WTC11 (cell line): ENCODE results near the gene SYS1. TPM values are rescaled to one million over a fixed set of nuclear protein-coding genes. Genes with fewer than 3 reads are reported as not detected.

Source experiments
- ATAC-seq: fragments of 200-7000 bp; cut with Tn5 transposase; 2 replicates; pipeline ENCODE4 v1.10.0; 2021; ENCODE audit warnings: mild to moderate bottlenecking, moderate library complexity
- CTCF ChIA-PET: fragments of 300-600 bp; sonication (Branson Sonifier 250); formaldehyde crosslinking; loops from one replicate; lab custom pipeline; 2021; ENCODE audit warnings: antibody characterized with exemption; lab: Charles Lee
- POLR2A ChIA-PET: fragments of 350-600 bp; sonication (Branson Sonifier 250); formaldehyde crosslinking; loops from one replicate; lab custom pipeline; 2021; ENCODE audit warnings: antibody characterized with exemption; lab: Charles Lee
- DNase-seq: peaks from one replicate; pipeline ENCODE4 v3.0.0; 2021; ENCODE audit warnings: low spot score
- H3K27ac Mint-ChIP-seq: 2 replicates; pipeline ENCODE4 v1.8.0; 2021; ENCODE audit warnings: mixed read lengths
- H3K27me3 Mint-ChIP-seq: 2 replicates; pipeline ENCODE4 v1.8.0; 2021; ENCODE audit warnings: low read depth, mild to moderate bottlenecking, moderate library complexity, mixed read lengths
- H3K36me3 Mint-ChIP-seq: 2 replicates; pipeline ENCODE4 v1.8.0; 2021; ENCODE audit warnings: mixed read lengths
- H3K4me1 Mint-ChIP-seq: 2 replicates; pipeline ENCODE4 v1.8.0; 2022; ENCODE audit warnings: mixed read lengths
- H3K4me3 Mint-ChIP-seq: 2 replicates; pipeline ENCODE4 v1.8.0; 2021; ENCODE audit warnings: mild to moderate bottlenecking, moderate library complexity, mixed read lengths
- H3K9me3 Mint-ChIP-seq: 2 replicates; pipeline ENCODE4 v1.8.0; 2021; ENCODE audit warnings: mixed read lengths
- CBFB ChIP-seq: sonication (generic); formaldehyde crosslinking; IDR thresholded peaks from 2 replicates; pipeline ENCODE4 v1.8.1; 2022; ENCODE audit warnings: mild to moderate bottlenecking, low read depth, missing genetic modification reagents
- CTCF ChIP-seq: fragments of 200-600 bp; IDR thresholded peaks from 2 replicates; pipeline ENCODE4 v1.8.0; 2022; ENCODE audit warnings: antibody characterized with exemption
- ERG ChIP-seq: fragments of 250-450 bp; sonication (Bioruptor Pico); IDR thresholded peaks from 2 replicates; pipeline ENCODE4 v1.8.0; 2021; ENCODE audit warnings: mild to moderate bottlenecking
- FOXP1 ChIP-seq: sonication (generic); formaldehyde crosslinking; IDR thresholded peaks from 2 replicates; pipeline ENCODE4 v1.8.0; 2022; ENCODE audit warnings: missing genetic modification reagents, mild to moderate bottlenecking, moderate library complexity, borderline replicate concordance
- GRHL2 ChIP-seq: fragments of 250-450 bp; sonication (Bioruptor Pico); IDR thresholded peaks from 2 replicates; pipeline ENCODE4 v1.8.0; 2022; ENCODE audit warnings: mild to moderate bottlenecking, moderate library complexity; ENCODE audit not compliant: insufficient replicate concordance, severe bottlenecking
- NR2C2 ChIP-seq: sonication (generic); formaldehyde crosslinking; IDR thresholded peaks from 2 replicates; pipeline ENCODE4 v1.8.0; 2022; ENCODE audit warnings: mild to moderate bottlenecking, missing genetic modification reagents
- OVOL2 ChIP-seq: fragments of 250-450 bp; sonication (Bioruptor Pico); IDR thresholded peaks from 2 replicates; pipeline ENCODE4 v1.9.0; 2021; ENCODE audit warnings: mild to moderate bottlenecking, borderline replicate concordance
- PRRX2 ChIP-seq: fragments of 250-450 bp; sonication (Bioruptor Pico); IDR thresholded peaks from 2 replicates; pipeline ENCODE4 v1.8.0; 2021; ENCODE audit warnings: mild to moderate bottlenecking
- TEAD4 ChIP-seq: sonication (generic); formaldehyde crosslinking; IDR thresholded peaks from 2 replicates; pipeline ENCODE4 v1.8.0; 2022; ENCODE audit warnings: mild to moderate bottlenecking, missing genetic modification reagents
- ZNF138 ChIP-seq: sonication (generic); formaldehyde crosslinking; conservative IDR thresholded peaks from 2 replicates; pipeline ENCODE4 v1.8.1; 2022; ENCODE audit warnings: mild to moderate bottlenecking, moderate library complexity, missing genetic modification reagents
- ZNF416 ChIP-seq: fragments of 250-450 bp; sonication (Bioruptor Pico); IDR thresholded peaks from 2 replicates; pipeline ENCODE4 v1.9.0; 2021; ENCODE audit warnings: mild to moderate bottlenecking, inconsistent platforms
- ZSCAN18 ChIP-seq: fragments of 250-450 bp; sonication (Bioruptor Pico); IDR thresholded peaks from 2 replicates; pipeline ENCODE4 v2.1.2; 2022; ENCODE audit warnings: mild to moderate bottlenecking, moderate library complexity
- total RNA-seq: library from RNA; stranded (reverse); gene quantifications from 3 replicates; pipeline ENCODE4 v1.2.3, GENCODE V29; 2021
- TF ChIP-seq, protein P1 (sequence below): sonication (generic); formaldehyde crosslinking; IDR thresholded peaks from 2 replicates; pipeline ENCODE4 v1.8.0; 2022; ENCODE audit warnings: mild to moderate bottlenecking, missing genetic modification reagents
- TF ChIP-seq, protein P2 (sequence below): sonication (generic); formaldehyde crosslinking; IDR thresholded peaks from 2 replicates; pipeline ENCODE4 v1.8.1; 2022; ENCODE audit warnings: missing genetic modification reagents, borderline replicate concordance
- TF ChIP-seq, protein P3 (sequence below): sonication (generic); formaldehyde crosslinking; IDR thresholded peaks from 2 replicates; pipeline ENCODE4 v1.8.1; 2022; ENCODE audit warnings: low read depth, missing genetic modification reagents, borderline replicate concordance
- TF ChIP-seq, protein P4 (sequence below): sonication (generic); formaldehyde crosslinking; IDR thresholded peaks from 2 replicates; pipeline ENCODE4 v1.8.1; 2022; ENCODE audit warnings: mild to moderate bottlenecking, moderate library complexity, missing genetic modification reagents
- TF ChIP-seq, protein P5 (sequence below): sonication (generic); formaldehyde crosslinking; IDR thresholded peaks from 2 replicates; pipeline ENCODE4 v1.8.1; 2023; ENCODE audit warnings: mild to moderate bottlenecking, missing genetic modification reagents, moderate library complexity

SYS1 gene
- total RNA-seq, 1 experiment from 2014 or later, result 16.4 TPM

- TF ChIP-seq ZNF138 (CRISPR knock-in tag), result no peak
- TF ChIP-seq, all 79 proteins: peak for 0
- ChIA-PET POLR2A (interaction anchor here (1.1 to 1.7 kb wide), 3 partner anchors 8 to 61 kb away, joined by 4 to 10 read pairs (median 6); partner anchors contain the start of genes PIGT and SYS1), CTCF (interaction anchor here (0.6 to 3.5 kb wide), 13 partner anchors 8 to 107 kb away, joined by 4 to 56 read pairs (median 7); partner anchors contain the start of genes MATN4, PIGT and SYS1)
- H3K27me3 Mint-ChIP-seq, result peaks cover 26% of the 10 kb centered on the region
- H3K4me3 Mint-ChIP-seq, result peak within 1 kb of the TSS; percentile 84
- ATAC-seq (no peak), DNase-seq (no peak)
- peak within 1 kb of the TSS; percentile 18; the same call in 1 of the 2 replicates for H3K27ac Mint-ChIP-seq
- H3K4me1 Mint-ChIP-seq, result peaks cover 12% of the 10 kb centered on the region
- H3K36me3 Mint-ChIP-seq, result peaks cover 12% of the 10 kb centered on the region
- H3K9me3 Mint-ChIP-seq, result no peaks in the 10 kb centered on the region
Observed at GRCh38 chr20:45407783-45408645, 45.1 kb downstream of the SYS1 start, which contains the start of gene DBNDD2. TSS of gene DBNDD2 (plus strand) at chr20:45408289. CDS start at chr20:45408468, 179 bp downstream.

DNA sequence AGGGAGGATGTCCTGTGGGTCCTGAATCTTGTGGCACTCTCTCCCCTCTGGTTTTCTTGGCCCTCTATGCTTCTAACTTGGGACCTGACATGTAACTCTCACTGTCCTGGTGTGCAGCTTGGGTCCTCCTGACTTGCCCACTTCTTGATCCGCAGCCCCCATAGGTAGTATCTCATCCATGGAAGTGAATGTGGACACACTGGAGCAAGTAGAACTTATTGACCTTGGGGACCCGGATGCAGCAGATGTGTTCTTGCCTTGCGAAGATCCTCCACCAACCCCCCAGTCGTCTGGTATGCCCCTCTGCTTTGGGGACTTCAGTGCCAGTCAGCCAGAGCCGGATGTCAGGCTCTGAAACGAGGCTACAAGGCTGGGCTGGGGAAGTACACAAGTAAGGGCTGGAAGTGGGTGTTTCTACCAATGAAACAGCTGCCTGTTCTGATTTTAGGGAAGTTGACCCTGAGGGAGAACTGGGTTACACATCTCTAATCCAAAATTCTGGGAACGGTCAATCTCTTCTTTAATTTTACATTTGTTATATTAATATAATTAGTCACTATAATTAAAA lies 45.8 kb downstream of the SYS1 start:
- CTCF ChIA-PET, result interaction anchor here (2.8 to 3.5 kb wide), 3 partner anchors 16 to 46 kb away, joined by 10 to 56 read pairs (median 13); partner anchors contain the start of gene SYS1
- Mint-ChIP-seq H3K9me3 (no peaks in the 10 kb centered on the region), H3K4me3 (no peak overlapping the region), H3K27me3 (peaks cover 19% of the 10 kb centered on the region), H3K36me3 (peaks cover 12% of the 10 kb centered on the region), H3K27ac (no peak overlapping the region), H3K4me1 (peaks cover 12% of the 10 kb centered on the region)
- no peak for DNase-seq
- POLR2A ChIA-PET, result no interaction called here
- TF ChIP-seq FOXP1 (CRISPR knock-in tag) (no peak), CBFB (CRISPR knock-in tag) (no peak), ZSCAN18 (CRISPR knock-in tag) (no peak), ERG (CRISPR knock-in tag) (no peak), NR2C2 (CRISPR knock-in tag) (no peak), CTCF (no peak), PRRX2 (CRISPR knock-in tag) (no peak), TEAD4 (no peak), OVOL2 (no peak), ZNF416 (CRISPR knock-in tag) (no peak), GRHL2 (CRISPR knock-in tag) (no peak)
- TF ChIP-seq, protein P1, sequence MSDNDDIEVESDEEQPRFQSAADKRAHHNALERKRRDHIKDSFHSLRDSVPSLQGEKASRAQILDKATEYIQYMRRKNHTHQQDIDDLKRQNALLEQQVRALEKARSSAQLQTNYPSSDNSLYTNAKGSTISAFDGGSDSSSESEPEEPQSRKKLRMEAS (CRISPR knock-in tag), result no peak
- TF ChIP-seq, protein P2, sequence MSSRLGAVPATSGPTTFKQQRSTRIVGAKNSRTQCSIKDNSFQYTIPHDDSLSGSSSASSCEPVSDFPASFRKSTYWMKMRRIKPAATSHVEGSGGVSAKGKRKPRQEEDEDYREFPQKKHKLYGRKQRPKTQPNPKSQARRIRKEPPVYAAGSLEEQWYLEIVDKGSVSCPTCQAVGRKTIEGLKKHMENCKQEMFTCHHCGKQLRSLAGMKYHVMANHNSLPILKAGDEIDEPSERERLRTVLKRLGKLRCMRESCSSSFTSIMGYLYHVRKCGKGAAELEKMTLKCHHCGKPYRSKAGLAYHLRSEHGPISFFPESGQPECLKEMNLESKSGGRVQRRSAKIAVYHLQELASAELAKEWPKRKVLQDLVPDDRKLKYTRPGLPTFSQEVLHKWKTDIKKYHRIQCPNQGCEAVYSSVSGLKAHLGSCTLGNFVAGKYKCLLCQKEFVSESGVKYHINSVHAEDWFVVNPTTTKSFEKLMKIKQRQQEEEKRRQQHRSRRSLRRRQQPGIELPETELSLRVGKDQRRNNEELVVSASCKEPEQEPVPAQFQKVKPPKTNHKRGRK (CRISPR knock-in tag), result no peak
- TF ChIP-seq, protein P3, sequence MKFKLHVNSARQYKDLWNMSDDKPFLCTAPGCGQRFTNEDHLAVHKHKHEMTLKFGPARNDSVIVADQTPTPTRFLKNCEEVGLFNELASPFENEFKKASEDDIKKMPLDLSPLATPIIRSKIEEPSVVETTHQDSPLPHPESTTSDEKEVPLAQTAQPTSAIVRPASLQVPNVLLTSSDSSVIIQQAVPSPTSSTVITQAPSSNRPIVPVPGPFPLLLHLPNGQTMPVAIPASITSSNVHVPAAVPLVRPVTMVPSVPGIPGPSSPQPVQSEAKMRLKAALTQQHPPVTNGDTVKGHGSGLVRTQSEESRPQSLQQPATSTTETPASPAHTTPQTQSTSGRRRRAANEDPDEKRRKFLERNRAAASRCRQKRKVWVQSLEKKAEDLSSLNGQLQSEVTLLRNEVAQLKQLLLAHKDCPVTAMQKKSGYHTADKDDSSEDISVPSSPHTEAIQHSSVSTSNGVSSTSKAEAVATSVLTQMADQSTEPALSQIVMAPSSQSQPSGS (CRISPR knock-in tag), result no peak
- TF ChIP-seq, protein P4, sequence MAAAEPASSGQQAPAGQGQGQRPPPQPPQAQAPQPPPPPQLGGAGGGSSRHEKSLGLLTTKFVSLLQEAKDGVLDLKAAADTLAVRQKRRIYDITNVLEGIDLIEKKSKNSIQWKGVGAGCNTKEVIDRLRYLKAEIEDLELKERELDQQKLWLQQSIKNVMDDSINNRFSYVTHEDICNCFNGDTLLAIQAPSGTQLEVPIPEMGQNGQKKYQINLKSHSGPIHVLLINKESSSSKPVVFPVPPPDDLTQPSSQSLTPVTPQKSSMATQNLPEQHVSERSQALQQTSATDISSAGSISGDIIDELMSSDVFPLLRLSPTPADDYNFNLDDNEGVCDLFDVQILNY, result no peak
- TF ChIP-seq, protein P5, sequence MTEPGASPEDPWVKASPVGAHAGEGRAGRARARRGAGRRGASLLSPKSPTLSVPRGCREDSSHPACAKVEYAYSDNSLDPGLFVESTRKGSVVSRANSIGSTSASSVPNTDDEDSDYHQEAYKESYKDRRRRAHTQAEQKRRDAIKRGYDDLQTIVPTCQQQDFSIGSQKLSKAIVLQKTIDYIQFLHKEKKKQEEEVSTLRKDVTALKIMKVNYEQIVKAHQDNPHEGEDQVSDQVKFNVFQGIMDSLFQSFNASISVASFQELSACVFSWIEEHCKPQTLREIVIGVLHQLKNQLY, result no peak
- ATAC-seq, result no peak
